ENCODE results near the gene GNB1.
"Not testable (repeated sequence)": the region's sequence is repeated elsewhere in the genome, so short reads cannot be mapped to it uniquely, and the experiment has no call there.

Gene GNB1

GRCh38 chr1:1890506-1891348 lies at the start of gene GNB1:
Gene GNB1 (minus strand): TSS chr1:1891087. CDS start chr1:1825453, 65,634 bp downstream.
- in situ Hi-C loops (cut with MboI; ENCODE audit: low sequenced_read_pairs): no loop called here

GRCh38 chr1:1940123-1940425 lies 49.2 kb upstream of the GNB1 start:
- in situ Hi-C loops (cut with MboI; ENCODE audit: low sequenced_read_pairs): no loop called here

GRCh38 chr1:1939296-1940122 lies 48.6 kb upstream of the GNB1 start:
- in situ Hi-C loops (cut with MboI; ENCODE audit: low sequenced_read_pairs): no loop called here

- in situ Hi-C loops (cut with MboI; ENCODE audit: low sequenced_read_pairs): no loop called here
Measured at GRCh38 chr1:1938613-1939295, 47.9 kb upstream of the GNB1 start.

GRCh38 chr1:1938276-1938573 lies 47.3 kb upstream of the GNB1 start:
- in situ Hi-C loops (cut with MboI; ENCODE audit: low sequenced_read_pairs): no loop called here

GRCh38 chr1:1937549-1938275 lies 46.8 kb upstream of the GNB1 start:
- in situ Hi-C loops (cut with MboI; ENCODE audit: low sequenced_read_pairs): no loop called here

- in situ Hi-C loops (cut with MboI; ENCODE audit: low sequenced_read_pairs): no loop called here
Measured at GRCh38 chr1:1937061-1937460, 46.2 kb upstream of the GNB1 start.

GRCh38 chr1:1934848-1935247 lies 44.0 kb upstream of the GNB1 start:
- in situ Hi-C loops (cut with MboI; ENCODE audit: low sequenced_read_pairs): not testable (repeated sequence)

GRCh38 chr1:1929639-1930545 lies 39.0 kb upstream of the GNB1 start:
- in situ Hi-C loops (cut with MboI; ENCODE audit: low sequenced_read_pairs): no loop called here

- in situ Hi-C loops (cut with MboI; ENCODE audit: low sequenced_read_pairs): no loop called here
Measured at GRCh38 chr1:1929102-1929638, 38.3 kb upstream of the GNB1 start.

- in situ Hi-C loops (cut with MboI; ENCODE audit: low sequenced_read_pairs): no loop called here
Measured at GRCh38 chr1:1928231-1929101, 37.6 kb upstream of the GNB1 start.

GRCh38 chr1:1927751-1928150 lies 36.9 kb upstream of the GNB1 start:
- in situ Hi-C loops (cut with MboI; ENCODE audit: low sequenced_read_pairs): no loop called here

- in situ Hi-C loops (cut with MboI; ENCODE audit: low sequenced_read_pairs): no loop called here
Measured at GRCh38 chr1:1926886-1927660, 36.2 kb upstream of the GNB1 start.

- in situ Hi-C loops (cut with MboI; ENCODE audit: low sequenced_read_pairs): no loop called here
Measured at GRCh38 chr1:1926346-1926811, 35.5 kb upstream of the GNB1 start.

- in situ Hi-C loops (cut with MboI; ENCODE audit: low sequenced_read_pairs): no loop called here
Measured at GRCh38 chr1:1925437-1926345, 34.8 kb upstream of the GNB1 start.

- in situ Hi-C loops (cut with MboI; ENCODE audit: low sequenced_read_pairs): no loop called here
Measured at GRCh38 chr1:1924849-1925248, 34.0 kb upstream of the GNB1 start.

GRCh38 chr1:1924386-1924785 lies 33.5 kb upstream of the GNB1 start:
- in situ Hi-C loops (cut with MboI; ENCODE audit: low sequenced_read_pairs): no loop called here

All from HL-60/S4 treated with retinoic acid at 250 ng/mL for 4 days and 3 days (cell line).